GM21576 (cell line): Measurements from ENCODE around the gene L3MBTL2.

Experiments
- ATAC-seq: cut with Tn5 transposase; IDR thresholded peaks from one replicate; pipeline ENCODE4 v1.9.1; 2021; ENCODE audit warnings: mild to moderate bottlenecking, moderate library complexity; ENCODE audit not compliant: unreplicated experiment

Gene L3MBTL2

DNA sequence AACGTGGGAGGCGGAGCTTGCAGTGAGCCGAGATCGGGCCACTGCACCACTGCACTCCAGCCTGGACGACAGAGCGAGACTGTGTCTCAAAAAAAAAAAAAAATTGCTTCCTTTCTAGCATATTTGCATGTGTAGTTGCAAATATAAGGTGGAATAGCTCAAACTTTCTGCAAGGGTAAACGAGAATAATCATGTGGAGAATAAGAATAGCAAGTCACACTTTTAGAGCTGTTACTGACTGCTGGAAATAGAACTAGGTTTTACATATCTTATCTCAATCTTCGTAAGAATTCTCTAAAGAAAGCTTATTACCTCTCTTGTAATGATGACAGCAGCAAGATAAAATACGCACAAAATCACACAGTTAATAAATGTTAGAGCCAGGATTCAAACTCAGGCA lies 1.6 kb downstream of the L3MBTL2 start:
- no peak for ATAC-seq

DNA sequence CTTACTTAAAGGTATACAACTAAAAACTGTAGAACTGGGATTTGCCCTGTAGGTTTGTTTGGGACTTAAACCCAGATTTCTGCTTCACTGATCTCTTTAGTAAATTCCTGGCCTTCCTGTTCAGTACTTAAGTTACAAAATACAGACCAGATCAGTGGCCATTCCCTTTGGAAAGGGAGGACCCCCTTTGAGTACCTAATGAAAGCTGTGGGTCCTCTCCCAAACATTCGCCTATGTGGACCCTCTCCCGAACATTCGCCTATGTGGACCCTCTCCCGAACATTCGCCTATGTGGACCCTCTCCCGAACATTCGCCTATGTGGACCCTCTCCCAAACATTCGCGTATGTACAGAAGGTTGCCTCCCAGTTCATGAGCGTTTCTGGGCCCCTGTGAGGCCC lies 10.3 kb downstream of the L3MBTL2 start:
- ATAC-seq, result no peak

DNA sequence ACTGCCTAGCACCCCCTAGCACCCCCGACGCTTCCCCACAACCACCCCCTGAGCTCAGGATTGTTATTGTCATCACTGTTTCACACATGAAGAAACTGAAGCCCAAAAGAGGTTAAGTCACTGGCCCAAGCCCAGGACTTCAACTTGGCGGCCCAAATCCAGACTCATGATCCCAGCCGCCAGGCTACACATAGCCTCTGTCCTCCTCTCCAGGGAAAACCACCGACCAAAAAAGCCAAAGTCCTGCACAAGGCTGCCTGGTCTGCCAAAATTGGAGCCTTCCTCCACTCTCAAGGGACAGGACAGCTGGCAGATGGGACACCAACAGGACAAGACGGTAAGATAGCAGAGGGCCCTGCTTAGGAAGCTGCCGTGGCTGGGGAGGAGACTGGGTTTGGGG lies 10.8 kb downstream of the L3MBTL2 start:
- no peak for ATAC-seq

DNA sequence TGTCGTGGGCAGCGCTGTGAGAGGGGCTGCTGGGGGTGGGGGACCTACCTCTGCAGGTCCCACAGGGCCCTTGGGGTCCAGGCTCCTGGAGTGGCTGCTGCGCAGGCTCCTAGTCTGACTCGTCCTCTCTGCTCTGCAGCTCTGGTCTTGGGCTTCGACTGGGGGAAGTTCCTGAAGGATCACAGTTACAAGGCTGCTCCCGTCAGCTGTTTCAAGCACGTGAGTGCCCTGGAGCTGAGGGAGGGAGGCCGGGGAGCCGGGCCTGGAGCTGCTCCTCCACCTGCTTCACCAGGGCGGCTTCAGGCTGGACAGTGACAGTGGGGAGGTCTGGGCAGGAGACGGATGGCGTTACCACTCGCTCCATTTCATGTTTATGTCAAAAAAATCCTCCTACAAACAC lies 11.9 kb downstream of the L3MBTL2 start:
- no peak for ATAC-seq

DNA sequence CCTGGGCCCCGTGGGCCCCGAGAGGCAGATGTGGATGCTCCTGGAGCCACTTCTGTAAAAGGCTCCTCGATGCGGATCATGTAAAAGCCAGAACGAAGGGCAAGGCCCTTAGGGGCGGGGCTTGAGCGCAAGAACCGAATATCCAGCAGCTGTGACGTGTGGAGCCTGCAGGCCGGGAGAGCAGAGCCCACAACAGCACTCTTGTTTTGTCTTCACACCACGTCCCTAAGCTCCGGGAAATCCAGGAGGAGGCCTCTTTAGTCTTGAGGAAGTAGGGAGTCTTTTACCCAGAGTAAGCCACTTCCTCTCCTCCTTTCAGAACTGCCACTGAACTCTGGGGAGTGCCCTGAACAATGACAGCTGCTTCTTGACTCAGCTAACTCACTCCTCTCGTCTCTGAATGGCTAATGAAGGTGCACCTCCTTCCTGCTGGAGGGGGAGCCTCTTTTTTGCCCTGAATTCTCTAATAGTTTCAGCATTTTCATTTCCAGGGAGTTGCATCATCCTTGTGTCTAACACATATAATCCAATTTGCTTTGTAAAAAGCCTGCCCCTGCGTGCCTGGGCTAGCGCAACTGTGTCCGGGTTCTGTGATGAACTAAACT lies 12.5 kb downstream of the L3MBTL2 start:
- no peak for ATAC-seq

DNA sequence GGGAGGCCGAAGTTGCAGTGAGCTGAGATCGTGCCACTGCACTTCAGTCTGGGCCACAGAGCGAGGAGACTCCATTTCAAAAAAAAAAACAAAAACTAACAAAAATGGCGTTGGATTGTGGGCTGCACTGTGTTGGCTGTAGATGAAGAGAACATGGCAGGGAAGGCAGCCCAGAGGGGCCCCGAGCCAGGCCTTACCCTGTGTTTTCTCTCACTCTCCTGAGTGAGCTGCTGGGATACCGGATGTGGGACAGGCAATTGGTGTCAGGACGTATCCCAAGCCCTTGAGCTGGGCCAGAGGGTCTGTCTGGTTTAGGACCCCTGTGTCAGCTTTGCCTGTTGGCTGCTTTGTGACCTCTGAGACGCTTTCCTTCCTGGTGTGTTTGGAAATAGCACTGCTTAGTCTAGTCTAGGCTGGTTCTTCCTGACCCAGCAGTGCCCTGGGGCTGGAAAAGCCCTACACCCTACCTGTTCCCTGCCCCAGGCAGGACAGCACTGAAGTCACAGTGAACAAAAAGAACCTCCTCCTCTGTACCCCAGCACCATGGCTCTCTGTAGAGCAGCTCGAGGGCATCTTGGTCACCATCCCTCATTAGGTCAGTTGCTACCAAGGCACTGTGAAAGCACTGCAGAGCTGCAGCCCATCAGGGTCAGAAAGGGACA lies 17.9 kb downstream of the L3MBTL2 start:
- ATAC-seq, result no peak

DNA sequence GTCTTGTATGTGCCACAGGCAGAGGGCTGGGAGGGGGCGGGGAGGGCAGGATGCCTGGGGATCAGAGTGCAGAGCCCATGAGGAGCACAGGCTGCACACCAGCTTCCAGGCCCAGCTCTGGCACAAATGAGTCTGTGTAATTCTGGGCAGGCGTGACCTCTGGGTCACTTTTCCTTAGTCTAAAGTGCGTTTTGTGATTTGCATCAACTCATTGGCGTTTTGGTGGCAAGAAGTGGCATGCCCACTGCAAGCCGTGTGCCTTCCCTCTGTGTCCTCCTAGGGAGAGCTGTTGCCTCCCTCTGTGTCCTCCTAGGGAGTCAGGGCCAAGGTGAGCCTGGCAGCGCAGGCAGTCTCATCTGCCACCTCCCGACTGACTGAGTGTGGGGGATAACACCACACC lies 18.4 kb downstream of the L3MBTL2 start:
- no peak for ATAC-seq

DNA sequence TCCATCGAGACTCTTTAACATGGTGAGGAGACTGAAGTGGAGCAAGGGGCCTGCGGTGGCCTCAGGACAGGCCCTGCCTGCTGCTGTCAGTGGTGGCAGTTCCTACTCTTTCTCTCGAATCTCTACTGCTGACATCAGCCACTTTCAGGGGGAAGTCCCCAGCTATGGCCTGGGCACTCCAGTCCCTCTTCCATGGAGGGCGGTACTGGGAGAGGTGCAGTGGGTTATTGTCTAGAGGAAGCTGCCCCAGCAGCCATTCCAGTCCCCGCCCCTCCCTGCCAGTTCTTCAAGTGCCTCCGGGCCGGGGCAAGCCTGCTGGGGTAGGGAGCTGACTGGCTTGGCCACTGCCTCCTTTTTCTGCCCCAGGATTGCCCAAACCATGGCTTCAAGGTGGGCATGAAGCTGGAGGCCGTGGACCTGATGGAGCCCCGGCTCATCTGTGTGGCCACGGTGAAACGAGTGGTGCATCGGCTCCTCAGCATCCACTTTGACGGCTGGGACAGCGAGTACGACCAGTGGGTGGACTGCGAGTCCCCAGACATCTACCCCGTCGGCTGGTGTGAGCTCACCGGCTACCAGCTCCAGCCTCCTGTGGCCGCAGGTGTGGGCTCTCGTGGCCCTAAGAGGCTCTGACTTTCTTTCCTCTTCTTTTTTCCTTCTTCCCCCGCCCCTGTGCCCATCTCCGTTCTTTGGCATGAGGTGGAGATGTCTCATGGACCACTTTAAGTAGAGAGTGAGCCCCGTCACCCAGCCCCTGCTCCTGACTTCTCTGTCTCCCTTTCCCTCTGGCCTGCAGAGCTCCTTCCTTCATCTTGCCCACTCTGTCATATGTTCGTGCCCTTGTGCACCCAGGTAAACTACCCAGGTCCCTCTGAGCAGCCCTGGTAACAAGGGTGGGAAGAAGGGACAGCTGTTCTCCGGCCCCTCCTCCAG lies 21.9 kb downstream of the L3MBTL2 start:
- no peak for ATAC-seq

DNA sequence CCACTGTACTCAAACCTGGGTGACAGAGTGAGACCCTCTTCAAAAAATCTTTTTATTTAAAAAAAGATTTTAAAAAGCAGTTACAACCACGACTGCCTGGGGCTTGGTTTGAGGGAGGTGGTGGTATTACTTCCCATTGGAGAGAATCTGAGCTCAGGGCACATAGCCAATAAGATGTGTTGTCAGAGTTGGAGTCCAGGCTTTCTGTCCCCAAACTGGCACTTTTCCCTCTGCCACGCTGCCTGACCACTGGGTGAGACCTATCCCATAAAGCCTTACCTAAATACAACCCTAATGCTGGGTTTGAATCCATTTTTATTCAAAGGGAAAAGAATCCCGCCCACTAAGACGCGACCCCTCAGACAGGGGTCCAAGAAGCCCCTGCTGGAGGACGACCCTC lies 24.1 kb downstream of the L3MBTL2 start:
- no peak for ATAC-seq

DNA sequence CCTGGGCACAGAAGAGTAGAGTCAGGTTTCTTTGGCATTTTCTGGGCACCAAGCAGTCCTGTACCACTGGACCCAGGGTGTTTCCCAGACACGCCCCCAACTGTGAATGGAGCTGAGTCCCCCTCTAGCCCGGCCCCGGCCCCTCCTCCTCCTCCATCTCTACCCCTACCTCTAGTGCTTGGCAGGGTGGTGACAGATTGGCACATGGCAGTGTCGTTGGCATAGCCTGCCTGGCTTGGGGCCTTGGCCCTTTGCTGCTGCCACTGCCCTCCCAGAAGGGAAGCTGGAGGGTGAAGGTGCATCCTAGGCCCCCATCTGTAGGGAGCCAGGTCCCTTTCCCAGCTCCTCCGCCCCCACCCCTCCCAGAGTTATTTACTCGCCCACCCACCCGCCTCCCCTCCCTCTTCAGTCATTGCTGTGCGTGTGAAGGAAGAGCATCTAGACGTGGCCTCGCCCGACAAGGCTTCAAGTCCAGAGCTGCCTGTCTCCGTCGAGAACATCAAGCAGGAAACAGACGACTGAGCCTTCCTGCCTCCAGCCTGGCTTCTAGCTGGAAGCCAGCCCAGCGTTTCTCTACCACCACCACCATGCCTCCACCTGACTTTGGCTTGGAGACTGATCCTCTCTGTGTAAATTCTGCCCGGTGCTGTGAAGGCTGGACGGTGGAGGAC lies 24.8 kb downstream of the L3MBTL2 start:
- ATAC-seq, result no peak

DNA sequence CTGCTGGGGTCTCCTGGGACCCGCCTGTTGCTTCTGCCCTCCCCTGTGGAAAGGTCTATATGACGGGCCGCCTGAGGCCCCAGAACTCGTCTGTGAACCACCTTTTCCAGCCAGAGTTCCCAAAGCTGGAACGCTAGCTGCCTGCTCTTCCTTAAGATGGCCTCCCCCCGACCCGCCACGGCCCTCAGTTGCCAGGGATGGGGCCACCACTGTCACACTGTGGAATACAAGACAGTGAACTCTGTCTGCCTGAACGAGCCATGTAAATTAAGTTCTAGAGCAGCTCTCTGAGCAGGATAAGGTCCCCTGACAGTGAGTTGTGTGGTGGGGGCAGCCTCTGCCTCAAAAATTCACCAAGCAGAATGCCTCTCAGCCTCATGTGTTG lies 25.3 kb downstream of the L3MBTL2 start:
- ATAC-seq, result no peak

DNA sequence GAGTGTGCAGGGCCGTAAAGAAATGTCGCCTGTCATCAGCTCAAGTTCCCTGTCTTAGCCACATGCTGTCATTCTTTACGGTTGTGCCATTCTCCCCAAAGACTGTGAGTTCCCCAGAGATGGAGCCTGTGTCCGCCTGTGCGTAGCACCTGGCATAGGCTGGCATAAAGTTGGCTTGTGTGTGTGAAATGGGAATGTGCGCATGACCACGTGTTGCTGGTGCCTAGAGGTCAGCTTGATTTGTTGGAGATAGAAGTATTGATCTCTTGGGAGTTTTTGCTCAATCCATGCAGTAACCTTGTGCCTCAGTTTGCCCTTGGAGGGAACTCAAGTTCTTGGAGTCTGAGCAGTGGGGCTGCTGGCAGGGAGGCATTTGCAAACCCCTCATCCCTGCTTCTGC lies 26.3 kb downstream of the L3MBTL2 start:
- ATAC-seq, result no peak

DNA sequence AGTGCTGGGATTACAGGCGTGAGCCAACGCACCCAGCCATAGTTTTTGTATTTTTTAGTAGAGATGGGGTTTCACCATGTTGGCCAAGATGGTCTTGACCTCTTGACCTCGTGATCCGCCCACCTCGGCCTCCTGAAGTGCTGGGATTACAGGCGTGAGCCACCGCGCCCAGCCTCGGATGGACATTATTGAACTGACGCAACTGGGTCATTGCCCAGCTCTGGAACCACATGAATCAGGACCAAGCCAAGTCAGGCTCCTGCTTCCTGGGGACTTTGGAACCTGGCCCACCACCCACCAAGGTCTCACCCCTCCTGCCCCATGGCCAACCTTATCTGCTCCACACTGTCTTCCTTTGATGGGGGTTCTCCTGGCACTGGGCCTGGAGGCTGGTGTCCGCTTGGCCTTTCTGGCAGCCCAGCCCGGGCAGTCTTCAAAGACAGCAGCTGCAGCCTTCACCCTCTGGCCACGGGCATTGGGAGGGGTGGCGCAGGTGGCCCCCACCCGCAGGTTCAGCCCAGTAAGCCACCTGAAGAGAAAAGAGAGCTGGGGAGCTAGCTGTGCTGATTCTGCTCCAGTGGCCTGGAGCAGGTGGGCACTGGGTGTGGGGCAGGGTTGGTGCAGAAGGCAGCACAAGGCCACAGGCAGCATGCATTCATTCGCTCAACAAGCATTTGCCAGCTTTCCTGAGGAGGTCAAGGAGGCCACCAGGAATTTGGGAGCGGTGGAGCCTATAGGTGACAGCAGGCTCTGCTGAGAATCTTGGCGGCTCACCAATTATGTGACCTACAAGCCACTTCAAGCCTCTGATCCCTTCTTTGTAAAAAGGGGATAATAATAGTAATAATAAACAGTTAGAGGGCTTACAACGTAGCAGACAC lies 29.9 kb downstream of the L3MBTL2 start:
- ATAC-seq, result no peak

DNA sequence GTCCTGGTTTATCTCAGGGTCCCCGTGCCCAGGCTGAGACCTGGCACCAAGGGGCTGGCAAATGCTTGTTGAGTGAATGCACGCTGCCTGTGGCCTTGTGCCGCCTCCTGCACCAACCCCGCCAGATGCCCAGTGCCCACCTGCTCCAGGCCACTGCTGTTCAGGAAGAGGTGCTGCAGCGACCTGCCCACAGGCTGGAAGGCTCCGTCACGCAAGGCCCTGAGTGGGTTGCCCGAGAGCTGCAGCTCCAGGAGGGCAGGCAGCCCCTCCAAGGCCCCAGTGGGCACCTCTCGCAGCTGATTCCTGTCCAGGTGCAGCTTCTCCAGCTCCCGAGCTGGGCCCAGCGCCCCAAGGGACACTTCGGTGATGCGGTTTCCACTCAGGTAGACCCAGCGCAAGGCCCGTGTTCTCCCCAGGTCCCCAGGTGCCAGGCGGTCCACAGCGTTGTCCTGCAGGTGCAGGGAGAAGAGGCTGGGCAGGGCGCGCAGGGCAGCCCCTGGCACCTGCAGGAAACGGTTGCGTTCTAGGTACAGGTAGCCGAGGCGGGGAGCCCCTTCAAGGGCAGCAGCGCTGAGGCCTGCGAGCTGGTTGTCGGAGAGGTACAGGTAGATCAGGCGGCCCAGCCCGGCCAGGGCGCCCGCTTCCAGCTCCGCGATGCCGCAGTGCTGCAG lies 32.1 kb downstream of the L3MBTL2 start:
- ATAC-seq, result no peak

DNA sequence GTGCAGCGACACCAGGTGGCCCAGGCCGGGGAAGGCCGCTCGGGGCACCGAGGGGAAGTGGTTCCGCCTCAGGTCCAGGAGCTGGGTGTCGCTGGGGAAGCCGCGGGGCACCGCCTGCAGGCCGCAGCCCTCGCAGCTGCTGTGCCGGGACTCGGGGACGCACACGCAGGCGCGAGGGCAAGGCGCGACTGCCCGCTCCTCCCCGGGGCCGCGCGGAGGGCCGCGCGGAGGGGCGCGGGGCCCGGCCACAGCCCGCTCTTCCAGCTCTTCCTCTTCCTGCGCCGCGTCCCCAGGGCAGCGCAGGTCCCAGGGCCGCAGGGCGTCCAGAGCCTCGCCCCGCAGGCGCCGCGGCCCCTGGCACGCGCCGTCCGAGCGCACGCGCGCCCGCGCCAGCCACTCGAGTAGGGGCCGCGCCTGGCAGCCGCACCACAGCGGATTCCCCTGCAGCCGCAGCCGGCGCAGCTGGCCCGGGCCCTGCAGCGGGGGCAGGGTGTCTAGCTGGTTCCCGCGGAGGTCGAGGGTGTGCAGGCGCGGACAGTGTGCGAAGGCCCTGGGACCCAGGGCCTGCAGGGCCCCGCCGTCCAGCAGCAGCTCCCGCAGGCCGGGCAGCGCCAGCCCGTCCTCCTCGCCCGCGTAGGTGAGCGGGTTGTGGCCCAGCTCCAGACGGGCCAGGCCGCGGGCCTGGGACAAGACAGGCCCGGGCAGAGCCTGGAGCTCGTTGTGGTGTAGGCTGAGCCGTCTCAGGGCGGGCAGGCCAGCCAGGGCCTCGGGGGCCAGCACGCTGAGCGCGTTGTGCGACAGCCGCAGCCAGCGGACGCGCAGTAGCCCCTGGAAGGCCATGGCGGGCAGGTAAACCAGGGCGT lies 32.8 kb downstream of the L3MBTL2 start:
- peak; percentile 61 for ATAC-seq

DNA sequence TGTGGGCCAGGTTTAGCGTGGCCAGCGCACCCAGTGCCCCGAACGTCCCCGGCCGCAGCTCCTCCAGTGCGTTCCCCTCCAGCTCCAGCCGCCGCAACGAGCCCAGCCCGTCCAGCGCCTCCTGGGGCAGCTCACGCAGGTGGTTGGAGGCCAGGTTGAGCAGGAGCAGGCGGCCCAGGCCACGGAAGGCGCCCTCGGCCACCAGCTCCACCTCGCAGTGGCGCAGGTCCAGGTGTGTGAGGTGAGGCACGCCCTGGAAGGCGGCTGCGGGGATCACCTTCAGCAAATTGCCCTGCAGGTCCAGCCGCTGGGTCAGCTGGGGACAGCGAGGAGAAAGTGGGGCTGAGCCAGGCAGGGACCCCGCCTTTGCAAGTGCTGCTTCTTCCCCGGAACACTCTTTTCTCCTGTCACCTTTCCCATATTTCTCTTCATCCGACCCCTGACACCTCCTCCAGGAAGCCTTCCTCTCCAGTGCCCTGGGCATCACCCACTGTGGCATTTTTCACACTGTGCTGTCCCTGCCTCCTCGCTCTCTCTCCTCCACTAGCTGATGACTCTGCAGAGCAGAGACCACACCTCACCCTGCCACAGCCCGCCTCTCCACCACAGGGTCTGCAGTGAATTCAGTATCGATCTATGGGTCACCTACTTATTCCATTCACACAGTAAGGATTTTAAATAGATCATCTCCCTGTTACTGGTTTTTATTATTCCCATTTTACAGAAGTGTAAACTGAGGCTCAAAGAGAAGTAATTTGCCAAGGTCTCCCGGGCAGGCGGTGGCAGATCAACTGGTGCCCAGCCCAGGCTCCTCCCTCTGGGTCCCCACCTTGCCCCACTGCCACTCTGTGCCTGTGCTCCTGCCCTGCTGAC lies 33.7 kb downstream of the L3MBTL2 start:
- no peak for ATAC-seq

DNA sequence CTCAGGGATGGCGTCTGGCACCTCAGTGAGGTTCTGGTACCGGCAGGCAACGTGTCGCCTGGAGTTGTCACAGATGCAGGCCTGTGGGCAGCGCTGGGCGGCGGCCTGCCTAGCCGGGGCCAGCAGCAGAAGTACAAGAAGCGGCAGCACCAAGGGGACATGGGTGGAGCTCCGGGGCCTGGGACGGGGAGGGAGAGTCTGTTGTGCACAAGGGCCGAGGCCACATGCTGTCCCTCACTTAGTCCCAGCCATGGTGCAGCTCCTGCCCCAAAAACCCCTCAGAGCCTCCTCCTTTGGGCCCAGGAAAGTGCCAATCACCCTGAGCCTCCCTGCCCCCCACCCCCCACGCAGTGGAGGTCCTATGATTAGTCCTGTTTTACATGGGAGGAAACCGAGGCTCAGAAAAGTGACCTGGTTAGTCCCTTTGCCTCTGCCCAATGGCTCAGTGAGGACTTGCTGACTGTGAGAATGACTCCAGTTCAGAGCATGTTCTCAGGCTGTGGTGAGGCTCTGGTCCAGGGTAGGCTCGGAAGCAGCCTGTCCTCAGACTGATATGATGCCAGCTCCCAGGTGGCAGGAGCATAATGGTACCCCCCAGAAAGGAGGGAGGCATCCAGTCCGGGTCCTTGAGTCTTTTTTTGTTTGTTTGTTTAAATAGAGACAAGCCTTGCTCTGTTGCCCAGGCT lies 34.5 kb downstream of the L3MBTL2 start:
- ATAC-seq, result no peak
